WI38 (cell line): ENCODE data around the gene PPP2R5C.

Experiments used
- H3K4me3 ChIP-seq: 2 replicates; pipeline ENCODE4 v1.5.1; 2011; ENCODE audit warnings: low read depth, mild to moderate bottlenecking, control low read depth, low read length
- CTCF ChIP-seq: IDR thresholded peaks from 2 replicates; pipeline ENCODE4 v1.5.1; 2012; ENCODE audit warnings: low read depth, mild to moderate bottlenecking, control low read depth, low read length

PPP2R5C gene

GRCh38 chr14:101761881-101762529, 496 bp downstream of the PPP2R5C start:
- H3K4me3 ChIP-seq: peak overlapping the region; percentile 70
- no peak for TF ChIP-seq CTCF

- H3K4me3 ChIP-seq: peak overlapping the region; percentile 70
- no peak for TF ChIP-seq CTCF
Measured at GRCh38 chr14:101762530-101763101, 1.1 kb downstream of the PPP2R5C start.

- no peak overlapping the region for H3K4me3 ChIP-seq
- TF ChIP-seq CTCF: no peak
Measured at GRCh38 chr14:101763941-101764709, 2.6 kb downstream of the PPP2R5C start.

- TF ChIP-seq CTCF: no peak
- no peak overlapping the region for H3K4me3 ChIP-seq
Measured at GRCh38 chr14:101767618-101768362, 6.3 kb downstream of the PPP2R5C start.

GRCh38 chr14:101770183-101770582, 8.7 kb downstream of the PPP2R5C start:
- no peak overlapping the region for H3K4me3 ChIP-seq
- TF ChIP-seq CTCF: no peak

- H3K4me3 ChIP-seq: no peak overlapping the region
- TF ChIP-seq CTCF: no peak
Measured at GRCh38 chr14:101772770-101773169, 11.3 kb downstream of the PPP2R5C start.
